Parathyroid adenoma (tissue), 2 donors: ENCODE results near the gene FAM181B.

Experiments used
- H2AFZ ChIP-seq: fragments of 300-600 bp; sonication (generic); one replicate; pipeline ENCODE4 v1.7.0; 2017; ENCODE audit warnings: antibody characterized with exemption, mild to moderate bottlenecking
- H3K27ac ChIP-seq: fragments of 300-600 bp; sonication (generic); one replicate; pipeline ENCODE4 v1.7.0; 2017
- H3K27me3 ChIP-seq: fragments of 300-600 bp; sonication (generic); one replicate; pipeline ENCODE4 v1.7.0; 2017; ENCODE audit warnings: low read length; ENCODE audit not compliant: control insufficient read depth, insufficient read depth
- H3K36me3 ChIP-seq: fragments of 300-600 bp; sonication (generic); one replicate; pipeline ENCODE4 v1.7.0; 2017; ENCODE audit warnings: low read length; ENCODE audit not compliant: control insufficient read depth, insufficient read depth
- H3K4me1 ChIP-seq: fragments of 300-600 bp; sonication (generic); one replicate; pipeline ENCODE4 v1.7.0; 2017; ENCODE audit warnings: control low read depth
- H3K4me2 ChIP-seq: fragments of 300-600 bp; sonication (generic); one replicate; pipeline ENCODE4 v1.7.0; 2017; ENCODE audit warnings: low read length
- H3K4me3 ChIP-seq: fragments of 300-600 bp; sonication (generic); one replicate; pipeline ENCODE4 v1.7.0; 2017; ENCODE audit warnings: low read depth, low read length
- H3K79me2 ChIP-seq: fragments of 300-600 bp; sonication (generic); one replicate; pipeline ENCODE4 v1.7.0; 2017; ENCODE audit warnings: control low read depth
- H3K9ac ChIP-seq: fragments of 300-600 bp; sonication (generic); one replicate; pipeline ENCODE4 v1.7.0; 2017; ENCODE audit warnings: mild to moderate bottlenecking
- H3K9me3 ChIP-seq: fragments of 300-600 bp; sonication (generic); one replicate; pipeline ENCODE4 v1.7.0; 2017; ENCODE audit warnings: low read length; ENCODE audit not compliant: control insufficient read depth
- CTCF ChIP-seq: fragments of 300-600 bp; sonication (generic); IDR thresholded peaks from one replicate; pipeline ENCODE4 v1.7.0; 2017; ENCODE audit warnings: antibody characterized with exemption, mild to moderate bottlenecking
- donor health status: primary hyperparathyroidism.

Gene FAM181B

GRCh38 chr11:82738091-82738490 is 4.4 kb upstream of the FAM181B start:
- no peak overlapping the region for H3K4me2 ChIP-seq
- no peaks in the 10 kb centered on the region for H3K36me3 ChIP-seq
- H3K4me3 ChIP-seq, result no peak overlapping the region
- no peaks in the 10 kb centered on the region for H3K27me3 ChIP-seq
- no peak overlapping the region for H3K9ac ChIP-seq
- H3K27ac ChIP-seq, result no peak overlapping the region
- no peaks in the 10 kb centered on the region for H3K4me1 ChIP-seq
- H3K9me3 ChIP-seq, result no peaks in the 10 kb centered on the region
- no peaks in the 10 kb centered on the region for H3K79me2 ChIP-seq
- H2AFZ ChIP-seq, result no peak overlapping the region
- no peak for TF ChIP-seq CTCF

- Histone ChIP-seq H3K4me3 (peak overlapping the region; percentile 48), H3K27ac (no peak overlapping the region), H2AFZ (peak overlapping the region; percentile 66), H3K9ac (no peak overlapping the region), H3K36me3 (no peaks in the 10 kb centered on the region), H3K79me2 (no peaks in the 10 kb centered on the region), H3K4me2 (peak overlapping the region; percentile 53), H3K27me3 (no peaks in the 10 kb centered on the region), H3K9me3 (no peaks in the 10 kb centered on the region), H3K4me1 (no peaks in the 10 kb centered on the region)
- no peak for TF ChIP-seq CTCF
Observed at GRCh38 chr11:82734120-82734479, 436 bp upstream of the FAM181B start.

- H3K36me3 ChIP-seq, result no peaks in the 10 kb centered on the region
- H3K27me3 ChIP-seq, result no peaks in the 10 kb centered on the region
- no peak overlapping the region for H3K27ac ChIP-seq
- no peaks in the 10 kb centered on the region for H3K79me2 ChIP-seq
- H3K4me3 ChIP-seq, result peak overlapping the region; percentile 46
- H3K4me1 ChIP-seq, result no peaks in the 10 kb centered on the region
- peak overlapping the region; percentile 69 for H3K4me2 ChIP-seq
- H3K9ac ChIP-seq, result no peak overlapping the region
- H2AFZ ChIP-seq, result peak overlapping the region; percentile 84
- no peak for TF ChIP-seq CTCF
- H3K9me3 ChIP-seq, result no peaks in the 10 kb centered on the region
Observed at GRCh38 chr11:82732734-82733443, 775 bp downstream of the FAM181B start.

GRCh38 chr11:82732348-82732733 is 1.3 kb downstream of the FAM181B start:
- no peaks in the 10 kb centered on the region for H3K4me1 ChIP-seq
- no peaks in the 10 kb centered on the region for H3K9me3 ChIP-seq
- H3K27ac ChIP-seq, result no peak overlapping the region
- H3K4me3 ChIP-seq, result peak overlapping the region; percentile 22
- no peaks in the 10 kb centered on the region for H3K27me3 ChIP-seq
- no peak overlapping the region for H3K9ac ChIP-seq
- TF ChIP-seq CTCF, result no peak
- no peaks in the 10 kb centered on the region for H3K79me2 ChIP-seq
- H2AFZ ChIP-seq, result no peak overlapping the region
- H3K4me2 ChIP-seq, result no peak overlapping the region
- no peaks in the 10 kb centered on the region for H3K36me3 ChIP-seq

- Histone ChIP-seq H2AFZ (no peak overlapping the region), H3K4me1 (no peaks in the 10 kb centered on the region), H3K9me3 (no peaks in the 10 kb centered on the region), H3K9ac (no peak overlapping the region), H3K4me2 (no peak overlapping the region), H3K36me3 (no peaks in the 10 kb centered on the region), H3K27ac (no peak overlapping the region), H3K4me3 (no peak overlapping the region), H3K79me2 (no peaks in the 10 kb centered on the region), H3K27me3 (no peaks in the 10 kb centered on the region)
- no peak for TF ChIP-seq CTCF
Observed at GRCh38 chr11:82731691-82732277, 1.9 kb downstream of the FAM181B start.
